Measurements from ENCODE around the gene GNAS.
"Not testable (repeated sequence)": the region's sequence is repeated elsewhere in the genome, so short reads cannot be mapped to it uniquely, and the experiment has no call there.

Gene GNAS

DNA sequence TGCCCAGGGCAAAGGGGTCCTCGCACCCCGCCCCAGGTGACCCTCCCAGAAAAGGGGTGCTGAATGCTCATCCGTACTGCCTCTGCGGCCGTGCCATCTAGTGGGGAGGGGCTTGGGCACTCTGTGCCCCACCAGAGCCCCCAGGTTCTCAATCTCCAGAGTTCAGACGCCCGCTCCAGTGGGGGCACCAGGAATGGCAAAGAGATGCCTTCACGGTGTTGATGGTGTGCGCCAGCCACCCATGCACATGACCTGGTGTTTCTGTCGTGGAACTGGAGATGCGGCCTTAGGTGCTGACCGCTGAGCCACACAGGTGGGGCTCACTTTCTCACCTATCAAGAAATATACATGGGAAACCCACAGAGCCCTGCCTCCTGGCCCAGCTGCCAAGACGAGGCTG is 32.6 kb upstream of the GNAS start:
- TF ChIP-seq POLR2A (IDR thresholded peaks at IDR 0.05; ENCODE audit: low read length), result no peak
- DNase-seq, result no peak

- not testable (repeated sequence) for DNase-seq
Measured at GRCh38 chr20:58820515-58820914, 32.0 kb upstream of the GNAS start.

DNA sequence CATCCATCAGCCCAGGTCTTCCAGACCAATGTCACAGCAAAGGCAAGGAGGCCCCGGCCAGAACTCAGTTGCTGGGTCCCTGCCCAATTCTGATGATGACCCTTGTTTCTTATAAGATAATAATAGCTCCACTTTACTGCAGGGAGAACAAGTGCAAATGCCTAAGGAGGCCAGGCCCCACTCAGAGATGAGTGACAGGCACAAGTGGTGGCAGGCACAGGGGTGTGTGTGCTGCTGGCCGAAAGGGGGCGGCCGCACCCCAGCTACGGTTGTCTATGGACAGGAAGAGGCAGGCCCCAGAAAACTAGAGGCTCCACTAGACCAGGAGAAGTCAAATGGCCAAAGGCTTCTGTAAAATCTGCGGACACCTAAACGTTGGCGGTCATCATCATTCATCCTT is 30.4 kb upstream of the GNAS start:
- TF ChIP-seq POLR2A (IDR thresholded peaks at IDR 0.05; ENCODE audit: low read length), result no peak
- TF ChIP-seq GATA1 (IDR thresholded peaks at IDR 0.05; ENCODE audit: low read depth, low read length), result no peak
- DNase-seq, result peak in 1 of 2 experiments; percentile 5

DNA sequence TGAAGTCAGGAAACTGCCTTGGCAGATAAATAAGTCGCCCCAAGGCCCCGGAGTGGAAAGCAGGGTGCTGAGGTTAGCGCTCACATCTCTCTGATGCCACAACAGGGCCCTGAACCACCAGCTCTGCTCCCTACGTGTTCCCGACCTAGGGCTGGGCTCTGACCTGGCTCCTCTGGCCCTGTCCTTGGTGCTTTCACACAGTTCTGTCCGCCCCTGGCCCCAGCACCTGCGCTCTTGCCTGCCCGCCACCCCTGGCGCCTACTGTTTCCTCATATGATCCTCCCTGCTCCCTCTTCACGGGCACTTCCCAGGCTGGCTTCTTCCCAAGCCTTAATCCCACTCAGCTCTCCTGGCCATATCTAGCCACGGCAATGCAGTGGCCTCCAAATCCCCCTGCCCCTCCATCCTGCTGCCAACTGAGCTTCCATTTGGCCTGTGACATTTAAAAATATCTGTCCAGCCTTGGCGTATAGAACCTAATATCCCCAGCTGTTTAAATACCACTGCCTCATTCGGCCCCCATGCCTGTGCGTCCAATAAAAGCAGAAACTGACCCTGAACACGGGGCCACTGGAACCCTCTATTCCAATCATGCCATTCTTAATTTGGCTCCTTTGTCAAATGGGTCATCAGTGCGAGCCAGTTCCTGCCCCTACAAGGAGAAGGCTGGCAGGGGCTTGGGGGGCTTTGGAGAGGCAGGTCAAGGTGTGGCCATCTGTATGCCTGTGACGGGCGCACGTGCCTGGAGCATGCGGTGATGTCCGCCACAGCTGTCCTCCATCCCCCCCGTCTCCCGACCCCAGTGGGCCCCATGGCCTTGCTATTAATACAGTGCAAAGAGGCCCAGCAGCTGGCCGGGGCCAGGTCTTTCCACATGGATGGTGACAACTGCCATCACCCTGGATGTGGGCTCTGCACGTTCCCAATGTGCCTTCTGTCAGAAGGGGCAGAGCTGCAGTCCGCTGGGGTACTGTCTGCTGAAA is 29.5 kb upstream of the GNAS start:
- TF ChIP-seq POLR2A (IDR thresholded peaks at IDR 0.05; ENCODE audit: low read length) (no peak), GATA1 (IDR thresholded peaks at IDR 0.05; ENCODE audit: low read depth, low read length) (no peak)
- no peak for DNase-seq

DNA sequence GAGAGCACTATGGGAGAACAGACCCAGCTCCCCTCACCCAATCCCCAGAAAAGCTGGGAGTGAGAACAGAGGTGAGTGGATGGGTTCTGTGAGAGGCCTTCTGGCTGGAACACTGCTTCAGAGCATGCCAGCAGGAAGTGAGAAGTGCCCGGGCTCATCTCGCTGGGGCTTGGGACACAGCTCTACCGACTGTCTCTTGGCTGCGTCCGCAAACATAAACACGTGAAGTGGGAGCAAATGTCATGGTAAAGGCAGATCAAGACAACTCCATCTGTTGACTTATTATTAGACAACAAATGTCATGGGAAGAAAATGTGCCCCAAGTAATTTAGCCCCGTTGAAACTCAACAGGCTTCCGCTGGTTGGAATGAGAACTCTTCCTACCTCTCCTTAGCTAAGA is 27.7 kb upstream of the GNAS start:
- no peak for DNase-seq
- TF ChIP-seq GATA1 (IDR thresholded peaks at IDR 0.05; ENCODE audit: low read depth, low read length), result no peak
- TF ChIP-seq POLR2A (IDR thresholded peaks at IDR 0.05; ENCODE audit: low read length), result no peak

DNA sequence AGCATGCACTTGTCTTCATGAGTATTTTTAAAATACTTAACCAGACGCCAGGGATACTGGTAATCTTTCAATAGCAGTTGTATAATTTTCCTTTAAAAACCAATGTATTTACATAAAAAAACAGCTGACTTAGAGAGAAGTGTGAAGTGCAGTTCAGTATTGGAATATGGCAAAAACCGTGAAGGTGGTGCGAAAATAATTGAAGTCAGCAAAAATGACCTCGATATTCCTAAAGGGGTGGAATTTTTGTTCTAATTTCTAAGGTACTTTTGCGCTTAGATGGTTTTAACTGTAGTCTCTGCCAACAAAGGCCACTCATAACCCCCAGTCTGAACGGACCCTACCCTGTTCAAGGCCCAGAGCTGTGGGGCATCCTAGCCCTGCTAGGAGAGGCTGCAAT is 27.1 kb upstream of the GNAS start:
- no peak for DNase-seq
- TF ChIP-seq GATA1 (IDR thresholded peaks at IDR 0.05; ENCODE audit: low read depth, low read length) (no peak), POLR2A (IDR thresholded peaks at IDR 0.05; ENCODE audit: low read length) (no peak)

- DNase-seq, result no peak
- TF ChIP-seq POLR2A (IDR thresholded peaks at IDR 0.05; ENCODE audit: low read length), result no peak
- no peak for TF ChIP-seq GATA1 (IDR thresholded peaks at IDR 0.05; ENCODE audit: low read depth, low read length)
Measured at GRCh38 chr20:58826271-58826670, 26.2 kb upstream of the GNAS start.

GRCh38 chr20:58828136-58828535 is 24.4 kb upstream of the GNAS start:
- no peak for DNase-seq
- TF ChIP-seq POLR2A (IDR thresholded peaks at IDR 0.05; ENCODE audit: low read length) (no peak), GATA1 (IDR thresholded peaks at IDR 0.05; ENCODE audit: low read depth, low read length) (no peak)

DNA sequence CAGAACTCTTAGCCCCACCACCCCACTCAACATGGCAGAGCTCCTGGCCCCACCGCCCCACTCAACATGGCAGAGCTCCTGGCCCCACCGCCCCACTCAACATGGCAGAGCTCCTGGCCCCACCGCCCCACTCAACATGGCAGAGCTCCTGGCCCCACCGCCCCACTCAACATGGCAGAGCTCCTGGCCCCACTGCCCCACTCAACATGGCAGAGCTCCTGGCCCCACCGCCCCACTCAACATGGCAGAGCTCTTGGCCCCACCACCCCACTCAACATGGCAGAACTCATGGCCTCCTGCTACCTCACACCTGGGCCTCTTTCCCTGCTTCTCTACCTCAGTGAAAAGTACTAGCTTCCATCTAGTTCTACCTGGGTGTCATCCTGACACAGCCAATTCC is 23.7 kb upstream of the GNAS start:
- not testable (repeated sequence) for DNase-seq

DNA sequence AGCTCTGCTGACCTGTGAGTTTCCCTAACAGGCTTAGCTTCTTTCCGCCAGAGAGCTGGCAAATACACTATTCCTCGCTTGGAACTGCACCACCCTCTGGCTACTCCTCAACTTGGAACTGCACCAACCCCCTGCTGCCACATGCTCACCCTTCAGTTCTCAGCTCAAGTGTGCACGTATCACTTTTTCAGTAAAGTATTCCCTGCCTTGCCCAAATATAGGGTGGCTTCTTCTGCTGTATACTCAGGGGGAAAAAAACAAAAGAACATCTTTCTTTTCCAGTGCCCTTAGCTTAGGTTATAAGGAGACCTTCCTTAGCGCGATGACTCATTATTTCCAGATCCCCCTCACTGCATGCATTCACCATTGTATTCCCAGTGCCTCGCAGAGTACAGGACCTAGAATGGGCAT is 23.0 kb upstream of the GNAS start:
- DNase-seq, result no peak
- TF ChIP-seq POLR2A (IDR thresholded peaks at IDR 0.05; ENCODE audit: low read length), result no peak
- TF ChIP-seq GATA1 (IDR thresholded peaks at IDR 0.05; ENCODE audit: low read depth, low read length), result no peak

DNA sequence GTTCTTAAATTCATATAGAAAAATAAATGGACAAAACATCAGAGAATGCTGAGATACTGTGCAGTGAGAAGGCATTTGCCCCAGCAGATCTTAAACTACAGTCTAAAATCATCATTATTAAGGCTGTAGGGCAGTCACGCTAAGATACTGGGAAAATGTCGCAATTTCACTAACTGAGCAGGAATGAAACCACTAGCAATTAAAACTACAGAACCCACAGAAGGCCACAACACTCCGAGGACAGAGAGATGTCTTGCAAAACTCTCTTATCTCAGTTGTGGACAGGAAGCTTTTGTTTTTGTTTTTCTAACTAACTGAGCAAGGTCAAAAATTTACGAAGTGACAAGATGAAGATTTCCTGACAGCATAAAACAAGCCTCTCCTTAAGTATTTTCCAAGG is 20.1 kb upstream of the GNAS start:
- DNase-seq, result no peak
- TF ChIP-seq GATA1 (IDR thresholded peaks at IDR 0.05; ENCODE audit: low read depth, low read length) (no peak), POLR2A (IDR thresholded peaks at IDR 0.05; ENCODE audit: low read length) (no peak)

DNA sequence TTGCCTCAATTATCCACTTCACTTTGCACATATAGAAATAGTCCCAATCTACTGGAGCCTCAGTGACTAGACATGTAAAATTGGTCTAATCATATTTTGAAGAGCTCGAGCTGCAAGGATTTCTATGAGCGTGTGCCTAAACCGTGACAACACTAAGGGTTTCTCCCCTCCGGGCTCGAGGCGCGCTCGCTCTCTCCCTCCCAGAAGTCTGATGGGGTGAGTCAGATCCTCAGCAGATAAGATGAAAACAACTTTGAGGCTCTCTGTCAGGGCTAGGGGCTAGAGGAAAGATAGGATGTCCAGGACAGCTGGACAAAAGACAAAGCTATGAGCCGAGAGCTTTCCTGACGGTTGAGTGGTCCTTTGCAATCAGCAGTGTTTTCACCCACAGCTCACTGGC is 18.6 kb upstream of the GNAS start:
- TF ChIP-seq GATA1 (IDR thresholded peaks at IDR 0.05; ENCODE audit: low read depth, low read length), result no peak
- no peak for TF ChIP-seq POLR2A (IDR thresholded peaks at IDR 0.05; ENCODE audit: low read length)
- no peak for DNase-seq

GRCh38 chr20:58835231-58835630 is 17.3 kb upstream of the GNAS start:
- no peak for TF ChIP-seq GATA1 (IDR thresholded peaks at IDR 0.05; ENCODE audit: low read depth, low read length)
- TF ChIP-seq POLR2A (IDR thresholded peaks at IDR 0.05; ENCODE audit: low read length), result no peak
- no peak for DNase-seq

DNA sequence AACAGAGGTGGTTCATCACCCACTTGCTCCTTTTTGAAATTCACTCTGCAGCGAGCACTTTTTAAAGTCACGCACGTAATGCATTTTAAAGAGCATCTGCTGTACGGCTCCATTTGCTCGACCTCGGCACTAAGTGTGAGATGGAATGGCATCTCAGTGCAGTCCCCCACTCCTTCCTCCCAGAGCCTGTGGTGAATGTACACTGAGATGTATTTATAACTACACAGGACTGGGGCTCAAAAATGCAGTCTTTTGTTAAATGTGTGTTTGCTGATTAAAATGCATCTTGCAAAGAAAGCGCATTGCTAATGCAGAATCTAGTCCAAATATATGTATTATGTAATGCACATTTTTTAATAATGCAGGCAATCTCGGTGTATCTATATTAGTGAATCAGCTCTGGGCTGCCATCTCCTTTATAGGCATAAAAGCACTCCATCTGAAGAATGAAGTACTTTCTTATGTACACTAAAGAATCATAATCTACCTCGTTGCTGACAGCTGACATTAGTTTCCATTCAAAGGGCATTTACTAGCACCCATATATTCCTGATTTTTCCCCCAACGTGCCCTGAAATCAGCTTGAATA is 15.8 kb upstream of the GNAS start:
- TF ChIP-seq POLR2A (IDR thresholded peaks at IDR 0.05; ENCODE audit: low read length) (no peak), GATA1 (IDR thresholded peaks at IDR 0.05; ENCODE audit: low read depth, low read length) (no peak)
- DNase-seq, result no peak

DNA sequence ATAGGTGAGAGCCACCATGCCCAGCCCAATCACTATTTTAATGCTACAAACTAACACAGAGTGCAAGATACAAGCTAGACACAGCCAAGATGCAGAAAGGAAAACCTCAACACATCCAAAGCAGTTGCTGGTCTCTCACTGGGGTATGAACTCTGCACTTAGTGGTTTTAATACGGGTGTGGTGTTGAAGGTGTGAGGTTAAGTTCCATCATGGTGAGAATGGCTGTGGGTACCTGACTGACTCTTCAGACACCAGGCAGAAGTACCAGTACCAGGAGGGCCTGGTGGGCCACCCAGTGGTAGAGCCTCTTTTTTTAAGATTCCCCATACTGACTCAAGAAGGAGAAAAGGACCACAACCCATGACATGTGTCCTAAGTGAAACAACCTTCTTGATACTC is 14.8 kb upstream of the GNAS start:
- TF ChIP-seq POLR2A (IDR thresholded peaks at IDR 0.05; ENCODE audit: low read length) (no peak), GATA1 (IDR thresholded peaks at IDR 0.05; ENCODE audit: low read depth, low read length) (no peak)

More for the DNA sequence above, 14.8 kb upstream of the GNAS start:
- DNase-seq, result no peak
